Measurements from ENCODE around the gene SLC40A1.

The SLC40A1 gene

GRCh38 chr2:189601043-189601442 is 20.5 kb upstream of the SLC40A1 start:
- DNase-seq (ENCODE audit: low spot score) = no peak

GRCh38 chr2:189599245-189599644 is 18.7 kb upstream of the SLC40A1 start:
- DNase-seq (ENCODE audit: low spot score) = no peak

- no peak for DNase-seq (ENCODE audit: low spot score)
Measured at GRCh38 chr2:189595417-189595816, 14.8 kb upstream of the SLC40A1 start.

- no peak for DNase-seq (ENCODE audit: low spot score)
Measured at GRCh38 chr2:189594305-189594704, 13.7 kb upstream of the SLC40A1 start.

- no peak for DNase-seq (ENCODE audit: low spot score)
Measured at GRCh38 chr2:189593115-189593514, 12.5 kb upstream of the SLC40A1 start.

GRCh38 chr2:189592353-189592984 is 11.9 kb upstream of the SLC40A1 start:
- no peak for DNase-seq (ENCODE audit: low spot score)

- DNase-seq (ENCODE audit: low spot score) = no peak
Measured at GRCh38 chr2:189587780-189588179, 7.2 kb upstream of the SLC40A1 start.

GRCh38 chr2:189585226-189585756 is 4.7 kb upstream of the SLC40A1 start:
- no peak for DNase-seq (ENCODE audit: low spot score)

- no peak for DNase-seq (ENCODE audit: low spot score)
Measured at GRCh38 chr2:189584686-189585085, 4.1 kb upstream of the SLC40A1 start.

- DNase-seq (ENCODE audit: low spot score) = no peak
Measured at GRCh38 chr2:189583227-189584198, 2.9 kb upstream of the SLC40A1 start.

- DNase-seq (ENCODE audit: low spot score) = no peak
Measured at GRCh38 chr2:189582809-189583192, 2.2 kb upstream of the SLC40A1 start.

- DNase-seq (ENCODE audit: low spot score) = no peak
Measured at GRCh38 chr2:189582140-189582808, 1.7 kb upstream of the SLC40A1 start.

- no peak for DNase-seq (ENCODE audit: low spot score)
Measured at GRCh38 chr2:189581354-189582139, 961 bp upstream of the SLC40A1 start.

GRCh38 chr2:189580241-189580651 is 340 bp downstream of the SLC40A1 start:
- no peak for DNase-seq (ENCODE audit: low spot score)

- DNase-seq (ENCODE audit: low spot score) = no peak
Measured at GRCh38 chr2:189579585-189580186, 900 bp downstream of the SLC40A1 start.

- no peak for DNase-seq (ENCODE audit: low spot score)
Measured at GRCh38 chr2:189578272-189578950, 2.2 kb downstream of the SLC40A1 start.

GRCh38 chr2:189577121-189577520 is 3.5 kb downstream of the SLC40A1 start:
- no peak for DNase-seq (ENCODE audit: low spot score)

GRCh38 chr2:189576396-189576795 is 4.2 kb downstream of the SLC40A1 start:
- no peak for DNase-seq (ENCODE audit: low spot score)

GRCh38 chr2:189574793-189575475 is 5.7 kb downstream of the SLC40A1 start:
- DNase-seq (ENCODE audit: low spot score) = no peak

- DNase-seq (ENCODE audit: low spot score) = no peak
Measured at GRCh38 chr2:189570570-189571031, 10.0 kb downstream of the SLC40A1 start.

Measured in cerebellar cortex (tissue), 1 donor.